Kidney epithelial cell (primary cell): Measurements from ENCODE around the gene YTHDF1. TPM values are rescaled to one million over a fixed set of nuclear protein-coding genes. Genes with fewer than 3 reads are reported as not detected.

Experiments used
- DNase-seq: peaks from one replicate; pipeline ENCODE4 v3.0.0-alpha.2; 2010; ENCODE audit warnings: low read depth
- H3K27me3 ChIP-seq: 2 replicates; pipeline ENCODE4 v1.6.0; 2011; ENCODE audit warnings: low read length; ENCODE audit not compliant: control insufficient read depth, insufficient read depth
- H3K36me3 ChIP-seq: 2 replicates; pipeline ENCODE4 v1.5.1; 2011; ENCODE audit warnings: low read length; ENCODE audit not compliant: control insufficient read depth, insufficient read depth
- H3K4me3 ChIP-seq: 2 replicates; pipeline ENCODE4 v1.5.1; 2011; ENCODE audit warnings: low read depth, mild to moderate bottlenecking, control low read depth, low read length
- CTCF ChIP-seq: IDR thresholded peaks from 2 replicates; pipeline ENCODE4 v1.5.1; 2011; ENCODE audit warnings: mild to moderate bottlenecking, moderate library complexity, low read length, control low read depth, inconsistent platforms; ENCODE audit not compliant: insufficient read depth, poor library complexity, severe bottlenecking
- total RNA-seq: library from RNA; depleted of rRNA; stranded (reverse); fragments of >200 nt; gene quantifications from 2 replicates; pipeline ENCODE4 v1.2.3, GENCODE V29; 2015

The YTHDF1 gene
- total RNA-seq, 1 donor from 2014 or later, result 54.8 TPM

DNA sequence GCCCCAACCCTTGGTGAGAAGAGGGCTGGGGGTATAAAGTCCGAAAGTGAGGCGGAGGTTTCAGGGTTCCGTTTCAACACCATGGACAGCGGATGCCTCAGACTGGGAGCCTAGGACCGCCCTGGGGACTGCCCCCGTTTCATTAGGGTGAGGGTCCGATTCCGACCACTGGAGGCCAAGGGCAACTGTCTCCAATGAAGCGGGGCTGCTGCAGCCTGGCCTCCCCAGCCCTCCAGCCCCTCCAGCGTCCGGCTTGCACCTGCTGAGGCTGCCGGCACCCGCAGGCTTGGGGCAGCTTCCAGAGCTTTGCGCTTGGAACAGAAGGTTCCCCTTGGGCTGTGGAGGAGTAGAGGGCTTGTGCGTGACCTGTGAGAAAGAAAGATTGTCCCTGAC, 39.9 kb downstream of the YTHDF1 start:
- no peak for DNase-seq
- H3K36me3 ChIP-seq, result no peaks in the 10 kb centered on the region
- H3K27me3 ChIP-seq, result peaks cover 95% of the 10 kb centered on the region
- TF ChIP-seq CTCF, result no peak
- H3K4me3 ChIP-seq, result no peak overlapping the region

DNA sequence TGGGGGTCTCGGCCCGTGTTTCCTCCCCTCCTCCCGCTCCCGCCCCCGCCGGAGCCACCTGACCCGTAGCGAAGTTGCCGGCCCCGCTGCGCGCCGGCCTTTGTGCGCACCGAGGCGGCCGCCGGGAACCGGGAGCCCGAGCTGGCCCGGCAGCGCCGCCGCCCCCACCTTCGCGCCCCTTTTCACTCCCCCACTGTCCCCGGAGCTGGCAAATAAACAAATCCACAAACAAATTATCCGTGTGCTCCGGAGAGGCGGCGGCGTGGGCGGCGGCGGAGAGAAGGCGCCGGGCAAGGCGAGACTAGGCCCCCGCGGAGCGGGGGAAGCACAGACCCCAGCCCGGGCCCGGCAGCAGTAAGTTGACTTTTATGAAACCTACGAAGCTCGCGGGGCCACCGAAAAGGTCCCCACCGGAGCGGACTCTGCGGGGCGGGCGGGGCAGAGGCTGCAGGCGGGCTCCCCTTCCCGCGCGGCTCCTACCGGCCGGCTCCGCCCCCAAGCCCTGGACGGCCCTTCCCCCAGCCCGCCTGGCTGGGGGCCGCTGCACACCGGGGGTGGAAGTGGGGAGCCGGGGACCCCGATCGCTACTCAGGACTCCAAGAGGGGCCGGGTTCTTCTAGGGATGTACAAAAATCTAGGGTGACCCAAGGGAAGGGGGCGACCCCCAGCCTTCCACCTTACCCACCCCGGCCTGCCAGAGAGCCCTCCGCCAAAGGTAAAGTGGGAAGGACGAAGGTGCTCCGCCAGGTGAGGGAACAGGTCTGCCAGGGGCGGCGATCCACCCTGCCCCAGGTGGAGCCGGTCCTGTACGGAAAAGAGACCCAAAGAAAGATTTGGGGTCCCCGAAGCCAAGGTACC, 40.7 kb downstream of the YTHDF1 start:
- peaks cover 92% of the 10 kb centered on the region for H3K27me3 ChIP-seq
- no peak for TF ChIP-seq CTCF

DNA sequence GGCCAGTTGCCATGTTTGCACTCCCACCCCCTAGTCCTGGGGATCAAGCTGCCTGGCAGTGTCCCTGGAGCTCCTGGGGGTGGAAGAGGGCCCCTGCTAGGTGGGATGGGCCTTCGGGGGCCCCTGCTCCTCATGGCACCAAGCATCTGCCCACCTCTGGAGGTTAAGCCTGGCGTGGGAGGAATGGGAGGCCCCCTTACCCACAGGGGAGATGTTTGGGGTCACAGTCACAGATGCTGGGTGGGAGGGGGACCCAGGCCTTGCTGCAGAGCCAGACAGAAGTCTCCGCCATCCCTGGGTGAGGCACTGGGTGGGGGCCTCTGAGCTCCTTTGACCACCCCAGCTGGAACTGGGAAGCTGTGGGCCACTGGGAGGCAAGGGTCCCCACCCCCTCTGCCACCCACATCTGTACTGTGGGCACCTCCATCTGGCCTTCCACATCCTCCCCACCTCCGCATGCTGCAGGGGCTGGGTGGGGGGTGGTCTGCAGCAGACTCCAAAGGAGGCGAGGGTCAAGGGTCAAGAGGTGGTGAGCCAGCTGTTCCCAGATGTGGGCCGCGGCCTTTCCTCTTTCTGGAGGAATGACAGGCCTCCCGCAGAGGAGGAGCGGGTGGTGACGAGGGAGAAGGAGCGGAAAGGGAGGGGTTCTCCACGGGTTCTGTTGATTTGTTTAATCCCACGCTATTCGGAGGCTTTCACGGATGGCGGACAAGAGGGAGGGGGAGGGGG, 41.5 kb downstream of the YTHDF1 start:
- no peak for DNase-seq
- TF ChIP-seq CTCF, result no peak
- H3K36me3 ChIP-seq, result no peaks in the 10 kb centered on the region
- no peak overlapping the region for H3K4me3 ChIP-seq
- H3K27me3 ChIP-seq, result peaks cover 84% of the 10 kb centered on the region

More for the DNA sequence above, 40.7 kb downstream of the YTHDF1 start:
- no peak for DNase-seq
- Histone ChIP-seq H3K4me3 (no peak overlapping the region), H3K36me3 (no peaks in the 10 kb centered on the region)

GRCh38 chr20:63173552-63174191, 42.3 kb downstream of the YTHDF1 start:
- no peak for TF ChIP-seq CTCF
- no peak overlapping the region for H3K4me3 ChIP-seq
- H3K27me3 ChIP-seq, result peaks cover 78% of the 10 kb centered on the region
- DNase-seq, result no peak
- no peaks in the 10 kb centered on the region for H3K36me3 ChIP-seq

DNA sequence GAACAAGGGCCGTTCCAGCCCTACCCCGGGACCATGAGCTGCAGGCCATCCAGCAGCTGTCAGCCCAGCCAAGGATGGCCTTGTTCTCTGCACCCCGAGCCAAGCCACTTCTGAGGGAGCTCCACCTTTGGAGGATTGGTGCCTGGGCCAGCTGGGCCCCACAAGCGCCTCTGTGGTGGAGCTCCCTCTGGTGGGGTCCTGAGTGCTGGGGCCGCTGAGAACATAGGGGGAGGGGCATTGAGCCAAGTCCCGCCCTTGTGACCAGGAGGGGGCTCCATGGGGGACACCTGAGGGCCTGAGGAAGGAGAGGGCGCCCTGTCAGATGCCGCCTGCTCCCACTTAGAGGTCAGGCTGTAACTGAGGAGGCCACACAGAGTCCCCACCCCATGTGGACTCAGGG, 43.2 kb downstream of the YTHDF1 start:
- no peak for DNase-seq
- H3K4me3 ChIP-seq, result no peak overlapping the region
- H3K27me3 ChIP-seq, result peaks cover 69% of the 10 kb centered on the region
- peak; percentile 31 for TF ChIP-seq CTCF
- no peaks in the 10 kb centered on the region for H3K36me3 ChIP-seq
